ENCODE data around the gene NANOS3.
A peak's percentile ranks its signal among the peaks of the same experiment; 100 is the strongest.
"Not testable (repeated sequence)": the region's sequence is repeated elsewhere in the genome, so short reads cannot be mapped to it uniquely, and the experiment has no call there.

Gene NANOS3

DNA sequence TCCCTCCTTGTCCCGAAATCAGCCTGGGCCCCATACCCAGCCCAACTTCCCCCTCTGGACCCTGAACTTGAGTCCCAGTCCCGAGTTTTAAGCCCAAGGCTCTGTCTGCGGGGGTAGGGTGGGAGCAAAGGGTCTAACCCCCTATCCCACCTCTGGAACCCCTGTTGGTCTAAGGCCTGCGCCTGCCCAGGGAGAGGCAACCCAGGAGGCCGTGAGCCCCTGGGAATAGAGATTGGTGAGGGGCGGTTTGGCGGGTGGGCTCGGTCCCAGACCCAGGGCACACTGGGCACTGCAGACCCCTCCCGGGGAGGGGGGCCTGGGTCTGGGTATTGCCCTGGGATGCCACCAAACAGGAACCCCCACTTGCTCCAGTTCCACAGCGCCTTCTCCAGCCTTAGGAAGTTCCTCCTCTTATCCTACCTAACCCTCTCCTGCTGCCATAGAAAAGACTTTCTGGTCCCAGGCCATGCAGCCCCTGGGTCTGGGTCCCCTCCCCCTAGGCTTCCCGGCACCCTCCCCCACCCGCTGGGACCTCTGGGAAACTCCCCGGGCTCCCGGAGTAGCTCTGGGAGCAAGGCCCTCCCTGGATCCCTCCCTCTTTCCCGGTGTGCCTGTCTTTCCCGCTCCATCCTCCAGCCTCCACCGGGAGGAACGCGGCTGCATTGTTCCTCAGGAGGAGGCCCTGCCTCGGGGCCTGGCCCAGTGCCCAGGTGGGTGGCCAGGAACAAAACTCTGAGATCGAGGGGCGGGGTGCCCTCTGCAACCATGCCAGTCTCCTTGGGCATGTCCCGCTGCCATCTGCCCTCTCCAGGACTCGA lies 33.6 kb upstream of the NANOS3 start:
- DNase-seq: peak; percentile 90

DNA sequence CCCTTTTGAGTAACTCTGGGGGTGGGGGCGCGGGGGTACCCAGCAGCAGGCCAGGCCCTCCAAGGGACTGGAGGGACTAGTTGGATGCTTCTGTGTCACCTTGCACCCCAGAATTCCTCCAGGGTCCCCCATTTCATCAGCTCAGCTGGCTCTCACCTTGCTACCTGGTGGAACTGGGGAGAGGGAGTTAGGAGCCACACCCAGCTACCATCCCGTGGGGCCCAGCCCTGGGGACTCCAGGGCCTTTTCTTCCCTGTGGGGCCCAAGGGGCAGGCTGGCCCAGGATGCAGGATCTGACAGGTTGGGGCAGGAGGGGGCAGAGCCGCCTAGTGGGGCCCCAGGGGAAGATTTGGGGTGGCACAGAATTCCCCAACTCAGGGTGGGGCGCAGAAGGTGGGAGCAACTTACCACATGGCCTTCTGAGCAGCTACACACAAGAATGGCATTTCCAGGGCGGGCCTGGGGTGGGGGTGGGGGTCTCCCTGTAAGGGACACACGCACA lies 32.8 kb upstream of the NANOS3 start:
- DNase-seq: peak; percentile 66

DNA sequence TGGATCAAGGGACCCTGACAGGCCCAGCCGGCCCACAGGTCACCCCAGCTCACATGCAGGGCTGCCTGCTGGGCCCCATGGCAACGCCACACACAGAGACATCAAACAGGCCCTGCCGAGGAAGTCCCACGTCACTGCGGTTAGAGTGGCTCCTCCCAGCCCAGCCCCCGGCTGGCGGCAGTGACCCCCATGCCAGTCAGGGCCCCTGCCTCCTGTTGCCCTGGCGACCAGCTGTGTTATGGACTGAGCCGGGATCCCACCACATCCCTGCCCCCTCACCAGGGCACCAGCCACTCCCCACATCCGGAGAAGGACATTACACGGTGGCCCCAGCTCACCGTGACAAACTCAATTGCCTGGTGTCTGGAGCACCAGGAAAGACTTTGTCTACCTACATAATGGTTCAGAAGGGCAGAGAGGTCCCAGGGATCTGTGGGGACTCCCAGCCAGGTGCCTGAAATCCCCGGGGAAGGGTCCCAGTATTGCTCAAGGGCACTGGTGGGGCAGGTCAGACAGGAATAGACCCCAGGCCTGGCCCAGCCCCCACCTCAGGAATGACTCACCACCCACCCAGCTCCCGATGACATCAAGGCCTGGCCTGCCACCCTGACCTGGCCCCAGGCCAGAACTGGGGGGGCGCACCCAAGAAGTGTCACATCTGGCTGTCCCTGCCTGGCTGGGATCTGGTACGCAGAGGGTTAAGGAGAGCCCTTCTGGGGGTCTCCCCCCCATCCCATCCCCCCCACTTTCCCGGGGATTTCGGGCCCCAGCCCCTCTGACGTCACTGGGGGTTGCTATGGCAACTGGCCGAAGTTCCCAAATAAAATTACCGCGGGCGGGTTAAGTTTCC lies 30.2 kb upstream of the NANOS3 start:
- DNase-seq: peak; percentile 95

DNA sequence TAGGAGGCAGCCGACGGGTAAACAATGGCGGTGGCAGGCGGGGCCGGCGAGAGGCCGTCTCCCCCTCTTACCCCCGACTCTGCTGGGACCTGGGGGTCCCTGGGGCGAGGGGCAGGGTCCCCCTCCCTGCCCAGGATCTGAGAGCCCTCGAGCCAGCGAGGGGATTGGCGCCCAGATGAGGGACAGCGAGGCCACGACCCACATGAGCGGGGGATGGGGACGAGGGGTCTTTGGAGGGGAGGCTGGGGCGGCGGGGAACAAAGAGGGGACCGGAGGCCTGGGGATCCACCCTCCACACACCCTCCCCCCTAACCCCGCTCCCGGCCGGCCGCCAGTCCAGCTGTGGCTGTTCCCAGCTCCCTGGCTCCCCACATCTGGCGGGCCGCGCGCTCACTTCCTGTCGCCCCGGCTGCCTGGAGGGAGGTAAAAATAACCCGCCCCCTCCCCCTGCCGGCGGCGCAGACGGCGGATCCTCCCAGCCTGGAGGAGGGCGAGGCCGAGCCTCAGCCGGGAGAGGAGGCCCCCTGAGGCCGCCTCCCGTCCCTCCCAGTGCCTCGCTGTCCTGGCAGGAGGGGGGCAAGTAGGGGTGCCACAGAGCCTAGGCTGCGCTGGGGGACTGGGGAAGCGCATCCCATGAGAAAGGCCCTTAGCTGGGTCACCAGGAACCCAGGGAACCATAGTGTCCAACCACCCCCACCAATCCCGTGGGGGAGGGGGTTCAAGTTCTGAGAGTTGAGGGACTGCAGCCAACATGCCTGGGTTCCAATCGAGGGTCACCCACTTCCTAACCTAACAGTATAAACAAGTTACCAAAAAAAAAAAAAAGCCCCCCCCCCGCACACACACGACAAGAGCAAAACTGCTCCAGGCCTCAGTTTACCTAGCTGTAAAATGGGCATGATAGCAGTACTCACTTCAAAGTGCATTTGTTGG lies 29.3 kb upstream of the NANOS3 start:
- peak; percentile 95 for DNase-seq

DNA sequence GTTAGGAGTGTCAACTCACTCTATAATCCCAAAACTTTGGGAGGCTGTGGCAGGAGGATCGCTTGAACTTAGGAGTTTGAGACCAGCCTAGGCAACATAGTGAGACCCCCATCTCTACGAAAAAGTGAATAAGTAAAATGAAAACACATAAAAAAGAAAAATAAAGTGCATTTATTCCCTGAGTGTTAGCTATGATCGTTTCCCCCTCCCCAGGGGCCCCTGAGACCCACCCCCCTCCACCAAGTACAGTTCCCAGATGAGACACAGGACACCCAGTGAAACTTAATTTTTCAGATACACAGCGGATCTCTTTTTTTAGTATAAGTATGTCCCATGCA lies 28.6 kb upstream of the NANOS3 start:
- no peak for DNase-seq

DNA sequence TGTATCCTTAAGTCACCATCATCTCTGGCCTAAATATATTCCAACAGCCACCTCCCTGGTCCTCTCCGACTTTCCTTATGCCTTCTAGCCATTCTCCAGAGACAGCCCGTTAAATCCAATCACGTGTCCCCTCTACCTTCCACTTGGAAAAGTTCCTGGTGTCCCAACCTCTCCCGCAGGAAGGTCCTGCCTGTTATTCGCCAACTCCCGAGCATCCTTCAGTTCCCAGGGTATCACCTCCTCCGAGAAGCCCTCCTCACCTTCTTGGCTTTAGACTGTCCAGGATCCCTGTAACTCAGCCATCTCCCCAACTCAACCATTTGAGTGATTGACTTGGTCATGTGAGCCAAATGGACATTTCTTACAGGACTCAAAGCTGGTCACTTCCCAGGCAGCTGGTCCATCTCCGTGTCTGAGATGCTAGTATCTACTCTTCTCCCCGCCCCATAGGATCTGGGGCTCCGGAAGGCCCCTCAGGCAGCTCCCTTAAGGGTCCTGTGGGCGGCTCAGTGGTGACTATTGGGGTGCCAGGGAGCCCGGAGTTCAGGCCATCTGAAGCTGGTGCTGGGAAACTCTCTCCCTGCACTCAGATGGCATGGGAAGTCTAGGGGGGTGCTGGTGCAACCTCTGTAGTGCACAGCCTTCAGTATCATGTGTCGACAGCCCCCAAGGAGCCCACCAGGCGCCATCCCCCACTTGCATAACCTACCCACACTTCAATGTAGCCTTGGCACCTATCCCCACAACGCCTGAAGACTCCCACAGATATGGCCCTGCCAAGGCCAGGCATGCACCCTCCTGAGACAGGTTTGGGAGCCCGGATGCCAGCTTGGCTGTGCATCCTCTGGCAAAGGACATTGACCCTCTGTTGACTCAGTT lies 27.9 kb upstream of the NANOS3 start:
- DNase-seq: no peak

DNA sequence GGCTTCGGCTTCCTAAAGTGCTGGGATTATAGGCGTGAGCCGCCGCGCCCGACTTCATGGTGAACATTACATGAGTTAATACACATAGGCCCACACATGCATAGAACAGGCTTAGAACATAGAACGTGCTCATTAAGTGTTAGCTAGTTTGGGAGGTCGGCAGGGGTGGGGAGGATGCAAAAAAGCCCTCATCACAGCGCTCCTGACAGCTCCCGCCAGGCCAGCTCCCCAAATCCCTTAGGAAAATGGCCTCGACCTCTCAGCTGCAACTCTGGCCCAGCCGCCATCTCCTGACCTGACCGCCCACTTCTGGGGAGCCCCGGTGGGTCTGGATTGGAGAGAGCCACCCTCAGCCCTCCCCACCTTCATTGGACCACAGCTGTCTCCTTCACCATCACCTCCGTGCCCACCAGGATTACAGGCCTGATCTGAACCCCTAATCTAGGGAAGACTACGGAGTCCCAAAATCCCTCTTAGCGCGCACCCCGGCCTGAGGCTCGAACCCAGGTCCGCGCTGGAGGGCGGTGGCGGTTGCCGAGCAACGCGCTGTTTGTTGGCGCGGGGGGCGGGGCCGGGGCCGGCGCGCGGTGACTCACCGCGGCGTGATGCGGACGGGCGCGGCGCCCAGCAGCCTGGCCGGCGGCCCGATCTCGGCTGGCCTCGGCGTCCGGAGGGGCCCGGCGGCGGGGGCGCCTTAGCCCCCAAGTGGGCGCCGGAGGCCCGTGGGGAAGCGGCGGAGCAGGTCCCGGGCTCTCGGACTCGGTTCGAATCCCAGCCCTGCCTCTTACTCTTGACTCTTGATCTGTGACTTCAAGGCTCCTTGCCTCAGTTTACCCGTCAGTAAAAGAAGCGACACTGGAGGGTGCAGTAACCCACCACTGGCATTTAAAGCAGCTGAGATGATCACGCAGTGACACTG lies 26.7 kb upstream of the NANOS3 start:
- DNase-seq: peak; percentile 81

DNA sequence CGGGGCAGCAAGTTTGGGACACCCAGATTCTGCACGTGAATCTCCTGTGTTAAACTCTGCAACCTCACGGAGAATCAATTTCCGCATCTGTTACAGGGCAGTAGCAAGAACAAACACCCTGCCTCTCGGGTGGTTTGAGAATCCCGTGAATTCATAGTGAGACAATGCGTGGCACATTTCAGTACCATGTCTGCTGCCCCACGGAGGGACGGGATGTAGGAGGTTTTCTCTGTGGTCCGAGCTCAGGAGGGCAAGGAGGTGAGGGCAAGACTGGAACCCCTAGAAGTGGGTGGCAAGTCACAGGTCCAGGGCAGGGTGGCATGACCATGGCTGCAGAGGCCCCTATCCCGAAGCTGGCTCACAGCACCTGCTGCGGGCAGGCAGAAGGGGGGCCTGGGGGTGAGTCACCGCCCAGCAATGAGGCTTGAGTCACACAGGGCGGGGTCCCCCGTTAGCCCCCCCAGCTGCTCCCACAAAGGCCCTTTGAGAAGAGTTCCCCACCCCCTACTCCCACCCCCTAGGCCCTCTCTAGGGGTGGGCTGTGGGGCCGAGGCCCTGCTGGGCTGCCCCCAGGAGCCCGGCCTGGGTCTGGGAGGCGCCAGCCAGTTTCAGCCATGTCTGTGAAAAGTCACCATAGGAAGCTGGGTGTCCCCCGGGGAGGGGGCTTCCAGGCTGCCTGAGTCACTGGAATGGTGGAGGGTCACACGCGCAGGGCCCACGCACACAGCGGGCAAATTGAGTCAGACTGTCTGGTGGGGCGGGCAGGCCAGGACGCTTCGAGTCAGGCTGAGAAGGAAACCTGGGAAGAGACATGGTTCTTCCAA lies 25.8 kb upstream of the NANOS3 start:
- DNase-seq: peak; percentile 97

DNA sequence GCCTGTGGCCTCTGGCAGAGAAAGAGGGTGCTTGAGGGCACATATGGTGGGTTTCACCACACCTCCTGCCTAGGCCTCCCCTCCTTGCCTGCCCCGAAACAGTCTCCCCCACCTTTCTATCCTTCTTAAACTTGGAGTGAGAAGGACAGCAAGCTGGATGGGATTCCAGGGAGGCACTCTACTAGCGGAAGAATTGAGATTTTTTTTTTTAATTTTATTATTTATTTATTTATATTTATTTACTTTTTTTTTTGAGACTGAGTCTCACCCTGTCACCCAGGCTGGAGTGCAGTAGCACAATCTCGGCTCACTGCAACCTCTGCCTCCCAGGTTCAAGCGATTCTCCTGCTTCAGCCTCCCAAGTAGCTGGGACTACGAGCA lies 25.2 kb upstream of the NANOS3 start:
- DNase-seq: not testable (repeated sequence)

DNA sequence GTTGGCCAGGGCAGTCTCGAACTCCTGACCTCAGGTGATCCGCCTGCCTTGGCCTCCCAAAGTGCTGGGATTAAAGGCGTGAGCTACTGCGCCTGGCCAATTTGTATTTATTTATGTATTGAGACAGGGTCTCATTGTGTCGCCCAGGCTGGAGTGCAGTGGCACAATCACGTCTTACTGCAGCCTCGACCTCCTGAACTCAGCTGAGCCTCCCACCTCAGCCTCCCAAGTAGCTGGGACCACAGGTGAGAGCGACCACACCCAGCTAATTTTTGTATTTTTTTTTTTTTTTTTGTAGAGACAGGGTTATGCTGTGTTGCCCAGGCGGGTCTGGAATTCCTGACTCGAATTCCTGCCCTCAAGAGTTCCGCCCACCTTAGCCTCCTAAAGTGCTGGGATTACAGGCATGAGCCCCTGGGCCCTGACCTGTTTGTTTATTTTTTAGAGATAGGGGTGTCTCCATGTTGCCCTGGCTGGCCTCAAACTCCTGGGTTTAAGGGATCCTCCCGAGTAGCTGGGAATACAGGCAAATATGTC lies 24.7 kb upstream of the NANOS3 start:
- not testable (repeated sequence) for DNase-seq

DNA sequence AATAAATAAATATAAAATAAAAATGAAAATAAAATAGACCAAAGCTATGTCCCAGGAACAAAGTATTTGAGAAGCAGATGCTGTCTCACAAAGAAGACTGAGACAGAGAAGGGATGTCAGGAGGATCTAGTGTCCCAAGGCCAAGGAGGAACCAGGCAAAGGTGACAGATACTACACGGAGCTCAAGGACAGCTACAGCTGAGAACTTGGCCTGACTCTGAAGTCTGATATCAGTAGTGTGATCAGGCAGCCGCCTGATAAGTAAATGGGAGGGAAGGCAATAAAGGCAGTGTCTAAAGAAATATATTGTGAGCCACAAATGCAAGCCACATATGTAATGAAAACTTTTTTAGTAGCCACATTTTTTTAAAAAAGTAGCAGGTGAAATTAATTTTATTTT lies 20.4 kb upstream of the NANOS3 start:
- no peak for DNase-seq

DNA sequence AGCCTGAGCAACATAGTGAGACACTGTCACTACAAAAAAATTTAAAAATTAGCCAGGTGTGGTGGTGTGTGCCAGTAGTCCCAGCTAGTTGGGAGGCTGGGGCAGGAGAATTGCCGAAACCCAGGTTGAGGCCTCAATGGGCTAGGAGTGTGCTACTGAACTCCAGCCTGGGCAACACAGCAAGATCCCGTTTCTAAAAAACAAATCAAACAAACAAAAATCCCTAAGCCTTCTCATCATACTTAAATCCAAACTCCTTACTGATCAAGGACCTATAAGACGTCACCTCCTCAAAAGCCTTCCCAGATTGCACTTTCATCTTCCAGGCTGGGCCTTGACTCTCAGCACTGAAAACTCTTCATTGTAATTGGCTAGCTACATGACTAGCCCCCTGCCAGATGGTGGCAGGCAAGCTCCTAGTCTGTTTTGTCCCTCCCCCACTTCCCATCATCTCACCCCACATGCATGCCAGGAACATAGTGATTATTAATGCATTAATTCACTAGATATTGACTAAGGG lies 17.5 kb upstream of the NANOS3 start:
- peak; percentile 64 for DNase-seq

DNA sequence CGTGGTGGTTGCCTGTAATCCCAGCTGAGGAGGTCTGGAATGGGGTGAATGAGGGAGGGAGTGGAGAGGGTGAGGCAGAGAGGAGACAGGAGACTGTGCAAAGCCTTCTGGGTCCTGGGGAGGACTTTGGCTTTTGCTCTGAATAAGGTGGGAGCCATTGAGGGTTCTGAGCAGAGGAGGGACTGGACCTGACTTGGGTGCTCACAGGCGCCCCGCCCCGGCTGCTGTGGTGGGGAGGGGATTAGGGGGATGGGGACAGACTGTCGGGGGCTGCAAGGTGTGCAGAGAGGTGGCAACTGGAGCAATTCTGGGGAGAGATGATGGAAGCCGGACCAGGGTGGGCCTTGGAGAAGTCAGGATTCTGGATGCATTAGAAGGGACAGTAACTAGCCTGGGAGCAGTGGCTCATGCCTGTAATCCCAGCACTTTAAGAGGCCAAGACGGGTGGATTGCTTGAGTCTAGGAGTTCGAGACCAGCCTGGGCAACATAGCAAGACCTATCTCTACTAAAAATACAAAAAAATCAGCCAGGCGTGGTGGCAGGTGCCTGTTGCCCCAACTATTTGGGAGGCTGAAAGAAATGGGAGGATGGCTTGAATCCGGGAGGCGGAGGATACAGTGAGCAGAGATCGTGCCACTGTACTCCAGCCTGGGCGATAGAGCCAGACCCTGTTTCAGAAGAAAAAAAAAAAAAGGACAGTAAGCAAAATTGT lies 16.1 kb upstream of the NANOS3 start:
- no peak for DNase-seq

DNA sequence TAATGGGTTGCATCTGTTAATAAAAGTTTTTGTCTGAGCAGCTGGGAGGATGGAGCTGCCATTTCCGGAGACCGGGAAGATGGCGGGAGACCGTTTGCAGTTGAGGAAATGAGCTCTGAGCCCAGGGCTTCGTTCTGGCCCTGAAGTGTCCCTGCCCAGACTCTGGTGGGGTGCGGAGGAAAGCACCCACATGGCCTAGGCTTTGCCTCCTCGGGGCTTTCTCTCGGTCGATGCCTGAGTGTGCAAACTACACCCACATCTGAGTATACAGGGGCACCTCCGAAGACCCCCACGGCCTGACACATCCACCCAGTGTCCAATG lies 15.6 kb upstream of the NANOS3 start:
- DNase-seq: peak; percentile 53

DNA sequence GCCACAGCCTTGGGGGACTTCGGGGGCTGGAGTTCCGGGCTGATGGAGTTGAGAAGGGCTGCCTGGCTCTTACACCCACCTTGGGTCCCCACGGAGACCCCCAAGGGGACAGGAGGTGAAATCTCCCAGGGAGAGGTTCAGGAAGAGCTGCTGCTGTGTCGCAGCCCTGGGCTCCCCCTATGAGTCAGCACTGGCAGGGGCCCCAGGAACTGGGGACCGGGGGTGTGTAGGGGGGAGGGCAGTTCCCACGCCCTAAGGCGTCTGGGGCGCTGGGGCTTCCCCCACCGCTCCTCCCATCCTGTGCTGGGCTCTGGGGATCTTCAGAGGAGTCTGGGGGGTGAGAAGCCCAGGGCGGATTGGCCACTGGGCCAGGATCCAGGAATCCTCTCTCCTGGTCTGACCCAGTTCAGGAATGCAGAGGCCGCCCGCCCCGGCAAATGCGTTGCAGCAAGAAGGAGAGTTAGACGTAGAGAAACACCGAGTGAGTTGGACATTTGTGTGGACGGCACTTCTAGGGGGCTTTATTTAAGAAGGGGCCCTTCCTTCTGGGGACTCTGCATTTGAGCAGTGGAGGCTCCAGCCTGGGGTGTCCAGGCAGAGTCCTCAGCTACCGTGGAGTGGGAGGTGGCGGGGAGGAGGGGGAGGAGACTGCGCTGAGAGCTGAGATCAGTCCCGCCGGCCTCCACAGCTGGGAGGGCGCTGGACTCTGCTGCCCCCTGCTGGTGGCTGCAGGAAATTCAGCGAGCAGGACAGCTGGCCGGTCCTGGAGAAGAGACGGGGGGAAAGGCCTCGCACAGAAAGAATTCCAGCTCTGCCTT lies 15.0 kb upstream of the NANOS3 start:
- DNase-seq: peak; percentile 96

DNA sequence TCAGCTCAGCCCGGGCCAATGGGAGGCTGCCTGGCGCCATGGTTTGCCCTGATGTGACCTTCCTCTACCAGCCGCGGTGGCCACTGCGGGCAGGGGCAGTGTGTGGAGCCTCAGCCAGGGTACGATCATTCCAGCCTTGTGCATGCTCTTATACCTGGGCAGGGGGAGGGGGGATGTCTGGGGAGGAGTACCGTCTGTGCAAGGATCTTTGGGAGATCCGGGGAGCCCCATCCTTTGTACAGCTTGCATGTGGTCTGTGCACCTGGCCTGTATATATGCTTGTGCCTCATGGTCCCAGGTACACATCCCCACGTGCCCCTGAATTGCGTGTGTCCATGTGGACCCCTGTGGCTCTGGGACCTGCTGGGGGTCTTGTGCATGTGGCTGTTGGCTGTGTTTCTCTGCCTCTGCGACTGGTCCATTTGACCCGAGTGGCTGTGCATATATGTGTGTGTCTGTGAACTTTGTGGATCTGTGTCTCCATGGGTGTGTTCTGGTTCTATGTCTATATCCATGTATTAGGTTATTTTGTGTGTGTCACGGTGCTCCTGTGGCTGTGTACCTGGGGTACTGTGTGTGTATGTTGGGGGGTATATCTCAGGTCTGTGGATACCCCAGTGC lies 12.8 kb upstream of the NANOS3 start:
- no peak for DNase-seq
